Skin of body (tissue), 2 donors: Measurements from ENCODE around the gene CDCP2. TPM values are rescaled to one million over a fixed set of nuclear protein-coding genes. Genes with fewer than 3 reads are reported as not detected.
"Not testable (repeated sequence)": the region's sequence is repeated elsewhere in the genome, so short reads cannot be mapped to it uniquely, and the experiment has no call there.

Source experiments
- DNase-seq: peaks from one replicate; lab custom pipeline; 2025; lab: John Stamatoyannopoulos, UW
- total RNA-seq: library from RNA; depleted of rRNA; stranded (reverse); fragments of >200 nt; gene quantifications from one replicate; pipeline ENCODE4 v1.2.3, GENCODE V29; 2014

Gene CDCP2
- total RNA-seq, 1 donor from 2014 or later = 0.10 TPM

- no peak for DNase-seq
Measured at GRCh38 chr1:54168206-54168965, 15.6 kb upstream of the CDCP2 start.

GRCh38 chr1:54167422-54168139 lies 14.8 kb upstream of the CDCP2 start:
- no peak for DNase-seq

- DNase-seq = not testable (repeated sequence)
Measured at GRCh38 chr1:54166357-54166756, 13.6 kb upstream of the CDCP2 start.

GRCh38 chr1:54165146-54165545 lies 12.3 kb upstream of the CDCP2 start:
- no peak for DNase-seq

- no peak for DNase-seq
Measured at GRCh38 chr1:54163573-54163972, 10.8 kb upstream of the CDCP2 start.

- no peak for DNase-seq
Measured at GRCh38 chr1:54163051-54163450, 10.3 kb upstream of the CDCP2 start.

- no peak for DNase-seq
Measured at GRCh38 chr1:54161495-54162168, 8.8 kb upstream of the CDCP2 start.

GRCh38 chr1:54160351-54160750 lies 7.6 kb upstream of the CDCP2 start:
- DNase-seq = no peak

- DNase-seq = no peak
Measured at GRCh38 chr1:54159733-54160316, 7.0 kb upstream of the CDCP2 start.

- DNase-seq = no peak
Measured at GRCh38 chr1:54158071-54158470, 5.3 kb upstream of the CDCP2 start.

- no peak for DNase-seq
Measured at GRCh38 chr1:54157401-54157800, 4.6 kb upstream of the CDCP2 start.

GRCh38 chr1:54156986-54157385 lies 4.2 kb upstream of the CDCP2 start:
- DNase-seq = no peak

GRCh38 chr1:54156201-54156600 lies 3.4 kb upstream of the CDCP2 start:
- DNase-seq = no peak

GRCh38 chr1:54153535-54154439 lies 987 bp upstream of the CDCP2 start:
- peak; percentile 49 for DNase-seq

- DNase-seq = no peak
Measured at GRCh38 chr1:54151013-54151412, 1.8 kb downstream of the CDCP2 start.

GRCh38 chr1:54149734-54150133 lies 3.1 kb downstream of the CDCP2 start:
- DNase-seq = no peak

GRCh38 chr1:54144366-54144765 lies 8.4 kb downstream of the CDCP2 start:
- DNase-seq = no peak

GRCh38 chr1:54142146-54142900 lies 10.5 kb downstream of the CDCP2 start:
- no peak for DNase-seq

- no peak for DNase-seq
Measured at GRCh38 chr1:54139711-54140110, 13.1 kb downstream of the CDCP2 start.

GRCh38 chr1:54138994-54139393 lies 13.8 kb downstream of the CDCP2 start:
- DNase-seq = no peak
